ENCODE measurements around the gene DENND2A.

The DENND2A gene

GRCh38 chr7:140497241-140497769 lies 143.3 kb downstream of the DENND2A start:
- no peak overlapping the region for H3K4me3 ChIP-seq (ENCODE audit: low read depth, low read length)
- no peak for DNase-seq (ENCODE audit: low read depth)
- TF ChIP-seq MAX (IDR thresholded peaks at IDR 0.05; ENCODE audit: low read depth, low read length) (no peak), CTCF (IDR thresholded peaks at IDR 0.05; ENCODE audit: low read depth, low read length) (no peak), POLR2A (IDR thresholded peaks at IDR 0.05; ENCODE audit: extremely low read depth, insufficient read length) (no peak), MYC (IDR thresholded peaks at IDR 0.05; ENCODE audit: low read depth, low read length) (no peak)

- no peak for DNase-seq (ENCODE audit: low read depth)
- no peak overlapping the region for H3K4me3 ChIP-seq (ENCODE audit: low read depth, low read length)
- TF ChIP-seq CTCF (IDR thresholded peaks at IDR 0.05; ENCODE audit: low read depth, low read length), result no peak
- no peak for TF ChIP-seq MYC (IDR thresholded peaks at IDR 0.05; ENCODE audit: low read depth, low read length)
- no peak for TF ChIP-seq MAX (IDR thresholded peaks at IDR 0.05; ENCODE audit: low read depth, low read length)
- no peak for TF ChIP-seq POLR2A (IDR thresholded peaks at IDR 0.05; ENCODE audit: extremely low read depth, insufficient read length)
Measured at GRCh38 chr7:140495514-140496097, 145.0 kb downstream of the DENND2A start.

GRCh38 chr7:140494867-140495266 lies 145.7 kb downstream of the DENND2A start:
- TF ChIP-seq POLR2A (IDR thresholded peaks at IDR 0.05; ENCODE audit: extremely low read depth, insufficient read length), result no peak
- no peak for TF ChIP-seq CTCF (IDR thresholded peaks at IDR 0.05; ENCODE audit: low read depth, low read length)
- TF ChIP-seq MAX (IDR thresholded peaks at IDR 0.05; ENCODE audit: low read depth, low read length), result no peak
- no peak for TF ChIP-seq MYC (IDR thresholded peaks at IDR 0.05; ENCODE audit: low read depth, low read length)
- no peak overlapping the region for H3K4me3 ChIP-seq (ENCODE audit: low read depth, low read length)
- DNase-seq (ENCODE audit: low read depth), result no peak

- TF ChIP-seq POLR2A (IDR thresholded peaks at IDR 0.05; ENCODE audit: extremely low read depth, insufficient read length) (no peak), MYC (IDR thresholded peaks at IDR 0.05; ENCODE audit: low read depth, low read length) (no peak), MAX (IDR thresholded peaks at IDR 0.05; ENCODE audit: low read depth, low read length) (no peak), CTCF (IDR thresholded peaks at IDR 0.05; ENCODE audit: low read depth, low read length) (no peak)
- no peak overlapping the region for H3K4me3 ChIP-seq (ENCODE audit: low read depth, low read length)
- DNase-seq (ENCODE audit: low read depth), result peak; percentile 23
Measured at GRCh38 chr7:140489026-140489359, 151.6 kb downstream of the DENND2A start.

- TF ChIP-seq MAX (IDR thresholded peaks at IDR 0.05; ENCODE audit: low read depth, low read length) (no peak), MYC (IDR thresholded peaks at IDR 0.05; ENCODE audit: low read depth, low read length) (no peak), POLR2A (IDR thresholded peaks at IDR 0.05; ENCODE audit: extremely low read depth, insufficient read length) (no peak), CTCF (IDR thresholded peaks at IDR 0.05; ENCODE audit: low read depth, low read length) (no peak)
- DNase-seq (ENCODE audit: low read depth), result no peak
- no peak overlapping the region for H3K4me3 ChIP-seq (ENCODE audit: low read depth, low read length)
Measured at GRCh38 chr7:140485500-140486265, 154.9 kb downstream of the DENND2A start.

Measured in NB4 (cell line).